Activated CD4-positive, alpha-beta T cell treated with anti-CD3 and anti-CD28 coated beads for 48 hours (primary cell): ENCODE results near the gene UBE2K.
"Not testable (repeated sequence)": the region's sequence is repeated elsewhere in the genome, so short reads cannot be mapped to it uniquely, and the experiment has no call there.

Experiments
- DNase-seq: peaks from one replicate; pipeline ENCODE4 v3.0.0-alpha.2; 2020

Gene UBE2K

DNA sequence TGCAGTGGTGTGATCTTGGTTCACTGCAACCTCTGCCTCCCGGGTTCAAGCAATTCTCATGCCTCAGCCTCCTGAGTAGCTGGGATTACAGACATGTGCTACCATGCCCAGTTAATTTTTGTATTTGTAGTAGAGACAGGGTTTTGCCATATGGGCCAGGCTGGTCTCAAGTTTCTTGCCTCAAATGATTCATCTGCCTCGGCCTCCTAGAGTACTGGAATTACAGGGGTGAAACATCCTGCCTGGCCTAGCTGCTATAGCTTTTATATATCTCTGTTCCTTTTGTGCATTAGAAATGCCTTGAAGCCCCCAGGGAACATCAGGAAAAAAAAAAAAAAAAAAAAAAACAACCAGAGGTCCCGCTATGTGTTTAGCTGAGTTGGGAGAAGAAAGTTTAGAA, 34.8 kb downstream of the UBE2K start:
- no peak for DNase-seq

DNA sequence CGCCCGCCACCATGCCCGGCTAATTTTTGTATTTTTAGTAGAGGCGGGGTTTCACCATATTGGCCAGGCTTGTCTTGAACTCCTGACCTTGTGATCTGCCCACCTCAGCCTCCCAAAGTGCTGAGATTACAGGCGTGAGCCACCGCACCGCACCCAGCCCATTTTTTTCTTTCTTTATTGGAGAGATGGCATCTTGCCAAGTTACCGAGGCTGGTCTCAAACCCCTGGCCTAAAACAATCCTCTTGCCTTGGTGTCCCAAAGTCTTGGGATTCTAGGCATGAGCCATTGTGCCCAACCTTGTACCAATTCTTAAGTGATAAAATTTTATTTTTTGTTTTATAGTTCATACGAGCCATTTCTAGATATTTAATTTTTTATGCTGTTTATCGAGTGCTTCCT, 41.7 kb downstream of the UBE2K start:
- not testable (repeated sequence) for DNase-seq

DNA sequence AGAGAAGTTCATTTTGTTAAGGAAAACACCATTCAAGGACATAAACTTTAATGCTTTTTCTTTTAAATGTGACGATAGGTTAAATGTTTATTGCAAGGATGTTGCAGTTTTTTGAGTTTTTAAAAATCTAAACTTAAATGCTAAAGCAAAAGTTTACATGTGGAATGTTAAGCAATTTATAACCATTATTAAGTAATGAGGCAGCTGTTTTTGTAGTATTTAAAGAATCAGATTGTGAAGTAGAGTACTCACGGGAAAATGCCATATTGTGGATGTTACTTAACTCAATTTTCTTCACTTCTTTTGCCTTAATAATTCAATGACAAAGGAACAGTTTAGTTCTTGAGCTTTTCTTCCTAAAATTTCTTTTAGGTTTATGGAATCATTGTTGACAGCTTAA, 43.5 kb downstream of the UBE2K start:
- DNase-seq: no peak

DNA sequence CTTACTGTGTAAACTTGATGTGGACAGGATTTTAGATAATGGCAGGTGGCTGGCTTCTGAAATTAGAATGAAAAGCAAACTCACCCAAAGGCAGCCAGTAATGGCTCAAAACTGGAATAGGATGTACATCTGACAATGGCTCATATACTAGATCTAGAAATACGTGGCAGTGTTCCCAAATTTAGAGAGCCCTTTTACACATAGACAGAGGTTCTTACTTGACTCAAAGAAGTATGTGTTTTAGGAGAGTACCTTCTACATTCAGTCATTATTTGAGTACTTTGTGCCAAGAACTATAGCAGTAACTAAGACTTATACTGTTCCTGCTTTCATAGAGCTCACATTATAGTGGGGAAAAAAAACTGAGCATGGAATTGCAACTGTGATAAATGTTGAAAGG, 48.0 kb downstream of the UBE2K start:
- DNase-seq: no peak

DNA sequence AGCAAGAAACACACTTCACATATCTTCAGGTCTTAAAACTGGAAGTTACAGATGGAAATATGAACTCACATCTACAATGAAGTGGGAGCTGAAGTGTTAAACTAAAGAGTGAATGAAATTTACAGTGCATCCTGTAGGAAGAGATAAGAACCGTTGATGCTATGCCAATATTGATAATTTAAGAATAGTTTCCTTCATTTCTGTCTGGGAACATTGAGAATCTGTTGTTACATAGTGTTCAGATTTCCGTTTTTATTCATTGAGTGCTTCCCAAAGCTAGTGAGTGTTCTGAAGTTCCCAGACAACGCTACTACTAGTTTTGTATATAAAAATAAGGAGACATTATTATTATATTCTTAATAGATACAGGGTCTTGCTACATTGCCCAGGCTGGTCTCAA, 52.3 kb downstream of the UBE2K start:
- DNase-seq: no peak

DNA sequence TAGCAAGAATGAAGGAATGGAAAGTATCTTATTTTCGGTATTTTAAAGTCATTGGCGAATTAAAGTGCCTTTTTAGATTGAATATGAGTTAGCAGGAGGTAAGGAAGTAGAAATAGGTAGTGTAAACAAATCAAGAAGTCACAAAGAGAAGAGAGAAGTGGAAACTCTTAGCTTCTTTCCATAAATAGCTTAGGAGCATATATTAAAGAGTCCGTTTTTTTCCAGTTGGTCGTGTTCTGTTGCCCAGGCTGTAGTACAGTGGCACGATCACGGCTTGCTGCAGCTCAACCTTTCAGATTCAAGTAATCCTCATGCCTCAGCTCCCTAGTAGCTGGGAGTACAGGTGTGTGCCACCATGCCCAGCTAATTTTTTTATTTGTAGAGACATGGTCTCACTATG, 56.4 kb downstream of the UBE2K start:
- DNase-seq: no peak

DNA sequence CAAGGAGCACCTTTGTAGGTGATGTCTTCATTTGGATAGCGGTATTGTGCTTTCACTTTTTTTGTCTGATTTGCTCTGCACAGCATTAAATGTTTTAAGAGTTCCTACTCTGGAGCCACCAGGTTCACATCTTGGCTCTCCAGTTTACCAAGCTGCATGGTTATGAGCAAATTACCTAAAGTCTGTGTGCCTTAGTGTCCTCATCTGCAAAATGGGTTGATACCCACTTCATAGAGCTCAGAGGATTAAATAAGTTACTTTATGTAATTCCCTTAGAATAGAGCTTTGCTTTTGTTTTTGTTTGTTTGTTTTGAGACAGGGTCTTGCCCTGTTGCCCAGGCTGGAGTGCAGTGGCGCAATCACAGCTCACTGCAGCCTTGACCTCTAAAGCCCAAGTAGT, 58.2 kb downstream of the UBE2K start:
- no peak for DNase-seq

DNA sequence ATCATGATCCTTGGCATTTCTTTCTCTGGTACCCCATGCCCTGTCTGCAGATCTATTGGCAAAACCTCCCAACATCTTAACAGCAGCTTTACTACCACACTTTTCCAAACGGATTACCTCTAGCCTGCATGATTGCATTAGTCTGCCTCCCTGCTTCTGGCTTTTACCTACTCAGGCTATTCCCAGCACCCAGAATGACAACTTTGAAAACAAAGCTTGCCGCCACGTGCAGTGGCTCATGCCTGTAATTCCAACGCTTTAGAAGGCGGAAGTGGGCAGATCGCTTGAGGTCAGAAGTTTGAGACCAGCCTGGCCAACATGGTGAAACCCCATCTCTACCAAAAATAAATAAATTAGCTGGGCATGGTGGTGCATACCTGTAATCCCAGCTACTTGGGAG, 60.2 kb downstream of the UBE2K start:
- no peak for DNase-seq

DNA sequence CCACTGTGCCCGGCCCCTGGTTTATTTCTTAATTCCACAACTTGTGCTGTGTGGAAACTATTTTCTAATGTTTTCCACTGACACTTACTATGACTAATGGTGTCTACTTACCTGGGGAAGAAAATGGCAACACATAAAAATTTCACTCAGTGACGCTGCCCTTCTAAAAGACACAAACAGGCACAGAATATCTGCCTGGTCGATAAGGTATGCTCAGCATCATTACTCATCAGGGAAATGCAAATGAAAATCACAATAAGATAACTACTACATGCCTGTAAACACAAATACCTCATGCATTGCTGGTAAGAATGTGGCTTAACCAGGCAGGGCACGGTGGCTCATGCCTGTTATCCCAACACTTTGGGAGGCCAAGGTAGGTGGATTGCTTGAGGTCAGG, 61.6 kb downstream of the UBE2K start:
- no peak for DNase-seq

DNA sequence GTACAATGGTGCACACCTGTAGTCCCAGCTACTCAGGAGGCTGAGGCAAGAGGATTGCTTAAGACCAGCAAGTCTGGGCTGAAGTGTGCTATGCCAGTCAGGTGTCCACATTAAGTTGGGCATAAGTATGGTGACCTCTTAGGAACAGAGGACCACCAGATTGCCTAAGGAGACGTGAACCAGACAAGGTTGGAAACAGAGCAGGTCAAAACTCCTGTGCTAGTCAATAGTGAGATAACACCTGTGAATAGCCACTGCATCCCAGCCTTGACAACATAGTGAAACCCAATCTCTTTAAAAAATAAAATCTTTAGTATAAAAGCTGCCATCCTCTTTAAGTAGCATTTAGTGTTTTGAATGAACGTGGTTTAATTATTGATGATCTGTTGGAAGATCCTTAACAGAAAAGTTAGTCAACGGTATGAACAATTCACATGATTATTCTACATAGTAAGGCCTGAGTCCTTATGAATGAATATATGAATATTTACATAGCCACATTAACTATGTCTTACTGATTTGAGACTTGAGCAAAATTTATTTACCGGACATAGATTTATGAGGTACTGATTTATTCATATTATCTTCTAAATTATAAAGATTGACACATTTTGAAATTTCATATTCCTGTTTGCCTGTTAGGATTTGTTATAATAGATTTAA, 63.2 kb downstream of the UBE2K start:
- DNase-seq: no peak

DNA sequence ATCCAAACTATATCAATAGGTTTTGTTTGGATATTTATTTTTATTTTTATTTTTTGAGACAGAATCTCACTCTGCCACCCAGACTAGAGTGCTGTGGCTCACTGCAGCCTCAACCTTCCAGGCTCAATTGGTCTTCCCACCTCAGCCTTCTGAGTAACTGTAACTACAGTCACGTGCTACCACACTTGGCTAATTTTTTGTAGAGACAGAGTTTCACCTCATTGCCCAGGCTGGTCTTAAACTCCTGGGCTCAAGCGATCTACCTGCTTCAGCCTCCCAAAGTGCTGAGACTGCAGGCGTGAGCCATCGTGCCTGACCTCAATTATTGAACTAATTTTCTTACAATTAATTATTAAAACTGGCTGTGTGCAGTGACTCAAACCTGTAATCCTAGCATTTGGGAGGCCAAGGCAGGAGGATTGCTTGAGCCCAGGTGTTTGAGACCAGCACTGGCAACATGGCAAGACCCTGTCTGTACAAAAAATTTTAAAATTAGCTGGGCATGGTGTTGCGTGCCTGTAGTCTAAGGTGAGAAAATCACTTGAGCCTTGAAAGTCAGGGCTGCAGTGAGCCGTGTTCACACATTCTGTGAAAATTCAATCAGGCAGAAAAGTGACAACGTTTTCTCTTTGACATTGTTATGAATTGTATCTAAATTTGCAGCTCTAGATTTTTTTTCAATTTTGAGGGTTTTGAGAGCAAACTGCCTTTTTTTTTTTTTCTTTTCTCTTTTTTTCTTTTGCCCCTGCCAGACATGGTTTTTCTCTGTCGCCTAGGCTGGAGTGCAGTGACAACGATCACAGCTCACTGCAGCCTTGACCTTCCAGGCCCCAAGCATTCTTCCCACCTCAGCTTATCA, 66.0 kb downstream of the UBE2K start:
- no peak for DNase-seq

DNA sequence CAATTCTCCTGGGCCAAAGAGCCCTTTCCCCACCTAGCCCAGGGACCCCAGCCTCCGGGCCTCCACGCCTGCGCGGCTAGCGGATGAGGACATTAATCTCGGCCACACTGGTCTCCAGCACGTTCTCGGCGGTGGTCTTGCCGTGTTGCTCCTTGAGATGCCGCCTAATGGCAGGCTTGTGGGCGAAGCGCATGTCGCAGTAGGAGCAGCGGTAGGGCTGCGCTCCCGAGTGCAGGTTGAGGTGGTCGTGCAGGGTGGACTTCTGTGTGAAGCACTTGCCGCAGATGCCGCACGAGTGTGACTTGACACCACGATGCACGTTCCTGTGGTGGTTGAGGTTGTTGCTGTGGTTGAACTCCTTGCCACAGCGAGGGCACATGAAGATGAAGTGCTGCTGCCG, 72.1 kb downstream of the UBE2K start:
- no peak for DNase-seq

DNA sequence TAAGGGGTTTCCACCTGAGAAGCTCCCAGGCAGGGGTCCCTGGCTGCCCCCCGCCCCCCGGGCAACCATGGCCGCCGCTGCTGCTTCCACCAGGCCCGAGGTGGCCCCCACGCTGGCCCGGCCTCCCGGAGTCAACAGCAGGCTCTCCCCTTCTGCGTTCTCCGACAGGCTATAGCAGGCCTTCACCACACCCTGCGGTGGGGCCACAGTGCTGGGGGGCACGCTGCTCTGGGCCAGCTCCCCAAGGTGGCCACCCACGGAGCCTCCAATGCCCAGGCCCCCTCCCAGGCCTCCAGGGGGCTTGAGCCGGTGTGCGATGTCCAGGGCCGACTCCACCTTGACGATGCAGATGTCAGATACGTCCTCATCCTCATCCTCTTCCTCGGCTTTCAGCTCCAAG, 72.5 kb downstream of the UBE2K start:
- DNase-seq: no peak

DNA sequence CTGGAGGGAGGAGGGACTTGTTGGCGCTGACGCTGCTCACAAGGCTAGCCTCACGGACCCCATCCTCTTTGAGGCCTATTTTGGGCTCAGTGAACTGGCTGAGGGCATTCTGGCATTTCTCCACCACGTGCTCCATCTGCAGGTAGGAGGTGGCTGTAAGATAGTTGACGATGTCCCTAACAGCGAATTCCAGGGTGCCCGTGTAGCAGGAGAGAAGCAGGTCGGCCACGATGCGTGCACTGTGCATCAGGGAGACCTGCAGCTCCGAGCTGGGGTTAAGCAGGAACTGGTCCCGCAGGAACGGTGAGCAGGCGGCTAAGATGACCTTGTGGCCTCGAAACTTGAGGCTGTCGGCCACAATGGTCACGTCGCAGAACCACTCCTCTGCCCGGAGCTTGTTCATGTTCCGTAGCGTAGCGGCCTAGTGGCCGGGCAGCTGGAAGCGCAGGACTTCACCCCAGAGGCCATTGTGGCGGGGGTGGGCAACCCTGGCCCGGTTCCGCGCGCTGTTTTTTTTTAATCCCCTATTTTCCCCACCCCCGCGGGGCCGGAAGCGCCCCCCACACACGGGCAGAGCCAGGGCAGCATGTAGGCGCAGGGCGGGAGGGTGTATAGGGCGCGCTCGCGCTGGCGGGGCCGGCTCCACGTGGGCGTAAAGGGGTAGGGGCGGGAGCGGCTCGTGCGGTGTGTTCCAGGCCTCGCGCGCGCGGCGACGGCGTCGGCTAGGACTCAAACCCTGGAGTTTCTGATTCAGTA, 73.2 kb downstream of the UBE2K start:
- no peak for DNase-seq

DNA sequence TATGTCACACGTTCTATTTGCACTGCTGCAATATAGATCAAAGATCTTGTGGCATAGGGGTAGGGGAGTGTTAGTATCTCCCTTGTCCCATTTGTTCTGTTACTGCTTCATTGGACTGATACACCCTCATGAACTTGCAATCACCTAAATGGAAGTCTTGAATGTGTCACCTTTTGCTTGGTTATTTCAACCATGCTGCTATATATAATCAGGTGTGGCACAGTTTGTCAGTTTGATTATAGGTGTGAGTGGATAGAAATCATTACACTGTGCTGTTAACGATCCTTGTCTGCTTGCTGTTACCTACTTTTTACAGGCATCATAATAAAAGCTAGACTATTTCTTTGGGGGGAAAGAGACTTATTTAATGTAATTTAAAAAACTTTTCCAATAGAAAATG, 84.1 kb downstream of the UBE2K start:
- DNase-seq: not testable (repeated sequence)

DNA sequence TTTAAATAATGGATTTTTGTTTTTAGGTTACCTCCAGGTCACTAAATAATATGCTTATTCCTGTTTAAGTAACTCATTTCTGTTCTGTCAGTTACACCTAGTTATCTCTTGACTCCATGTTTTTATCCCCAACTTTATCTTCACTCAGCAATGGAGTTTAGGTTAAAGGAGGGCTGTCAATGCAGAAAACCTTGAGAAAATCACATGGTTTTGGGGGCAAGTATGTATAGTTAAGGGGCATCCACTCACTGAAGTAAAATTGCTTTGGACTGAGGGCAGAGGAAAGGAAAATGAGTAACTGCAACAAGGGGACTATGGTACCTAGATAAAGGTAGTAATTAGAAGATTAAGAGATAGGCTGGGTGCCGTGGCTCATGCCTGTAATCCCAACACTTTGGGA, 87.1 kb downstream of the UBE2K start:
- DNase-seq: no peak

DNA sequence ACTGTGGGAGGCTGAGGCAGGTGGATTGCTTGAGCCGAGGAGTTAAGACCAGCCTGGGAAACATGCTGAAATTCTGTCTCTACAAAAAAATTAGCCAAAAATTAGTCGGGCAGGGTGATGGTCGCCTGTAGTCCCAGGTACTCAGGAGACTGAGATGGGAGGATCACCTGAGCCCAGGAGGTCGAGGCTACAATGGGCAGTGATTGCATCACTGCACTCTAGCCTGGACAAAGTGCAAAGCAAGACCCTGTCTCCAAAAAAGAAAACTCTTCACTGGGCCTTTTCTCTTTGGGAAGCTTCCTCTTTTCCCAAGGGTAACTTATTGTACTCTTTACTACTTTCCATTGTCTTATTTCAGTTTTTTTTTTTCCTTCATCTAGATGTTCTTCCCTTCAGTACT, 88.9 kb downstream of the UBE2K start:
- no peak for DNase-seq

DNA sequence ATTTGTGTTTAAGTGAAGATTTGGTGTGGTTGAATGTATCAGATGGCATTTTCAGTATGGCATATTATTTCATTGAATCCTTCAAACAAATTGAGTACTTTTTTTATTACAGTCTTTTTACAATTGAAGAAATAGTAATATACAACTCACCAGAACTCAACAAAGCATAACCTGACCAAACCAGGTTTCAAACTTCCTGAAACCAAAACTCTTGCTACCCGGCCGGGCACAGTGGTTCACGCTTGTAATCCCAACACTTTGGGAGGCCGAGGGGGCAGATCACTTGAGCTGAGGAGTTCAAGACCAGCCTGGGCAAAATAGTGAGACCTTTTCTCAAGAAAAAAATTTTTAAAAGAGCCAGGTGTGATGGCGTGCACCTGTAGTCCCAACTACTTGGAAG, 94.2 kb downstream of the UBE2K start:
- no peak for DNase-seq

DNA sequence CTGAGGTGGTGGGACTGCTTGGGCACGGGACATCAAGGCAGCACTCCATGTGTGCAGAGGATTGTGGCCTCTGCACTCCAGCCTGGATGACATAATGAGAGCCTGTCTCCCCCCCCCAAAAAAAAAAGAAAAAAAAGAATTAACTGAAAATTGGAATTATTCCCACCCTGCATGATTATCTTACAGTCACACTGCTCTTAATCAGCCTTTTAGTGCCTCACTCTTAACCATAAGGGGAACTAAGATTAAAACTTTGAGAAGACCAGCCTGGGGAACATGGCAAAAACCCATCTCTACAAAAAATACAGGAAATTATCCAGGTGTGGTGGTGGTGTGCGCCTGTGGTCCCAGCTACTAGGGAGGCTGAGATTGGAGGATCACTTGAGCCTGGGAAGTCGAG, 94.6 kb downstream of the UBE2K start:
- no peak for DNase-seq

DNA sequence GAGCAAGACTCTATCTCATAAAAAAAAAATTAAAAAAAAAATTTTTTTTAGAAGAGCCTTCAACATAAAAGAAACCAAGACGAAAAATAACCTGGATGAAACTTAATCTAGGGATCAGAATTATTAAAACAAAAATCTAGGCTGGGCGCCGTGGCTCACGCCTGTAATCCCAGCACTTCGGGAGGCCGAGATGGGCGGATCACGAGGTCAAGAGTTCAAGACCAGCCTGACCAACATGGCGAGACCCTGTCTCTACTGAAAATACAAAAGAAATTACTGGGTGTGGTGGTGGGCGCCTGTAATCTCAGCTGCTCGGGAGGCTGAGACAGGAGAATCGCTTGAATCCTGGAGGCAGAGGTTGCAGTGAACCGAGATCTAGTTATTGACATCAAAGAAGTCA, 95.0 kb downstream of the UBE2K start:
- not testable (repeated sequence) for DNase-seq

DNA sequence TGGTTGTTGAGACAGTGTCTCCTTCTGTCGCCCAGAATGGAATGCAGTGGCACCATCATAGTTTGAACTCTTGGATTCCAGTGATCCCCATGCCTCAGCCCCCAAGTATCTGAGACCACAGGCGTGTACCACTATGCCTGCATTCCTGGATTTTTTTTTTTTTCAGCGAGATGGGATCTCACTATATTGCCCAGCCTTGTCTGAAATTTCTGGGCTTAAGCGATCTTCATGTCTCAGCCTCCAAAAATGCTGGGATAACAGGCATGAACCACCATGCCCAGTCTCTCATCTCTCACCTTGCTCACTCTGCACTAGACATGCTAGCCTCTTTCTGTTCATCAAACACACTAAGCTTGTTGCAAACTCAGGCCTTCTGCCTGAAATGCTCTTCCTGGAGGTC, 104.1 kb downstream of the UBE2K start:
- DNase-seq: no peak

DNA sequence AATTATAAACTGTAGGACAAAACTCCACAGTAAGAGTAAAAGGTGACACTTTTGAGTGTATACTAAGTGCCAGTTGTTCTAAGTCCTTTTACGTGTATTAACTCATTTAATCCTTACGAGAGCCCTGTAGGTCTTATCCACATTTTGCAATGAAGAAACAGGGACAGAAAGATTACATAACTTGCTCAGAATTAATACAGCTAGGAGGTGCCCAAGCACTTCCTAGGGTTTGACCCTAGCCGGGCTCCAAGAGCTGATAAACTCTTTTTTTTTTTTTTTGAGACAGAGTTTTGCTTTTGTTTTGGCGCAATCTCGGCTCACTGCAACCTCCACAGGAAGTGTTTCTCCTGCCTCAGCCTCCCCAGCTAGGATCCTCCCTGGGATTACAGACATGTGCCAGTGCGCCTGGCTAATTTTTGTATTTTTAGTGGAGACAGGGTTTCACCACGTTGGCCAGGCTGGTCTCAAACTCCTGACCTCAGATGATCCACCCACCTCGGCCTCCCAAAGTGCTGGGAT, 110.4 kb downstream of the UBE2K start:
- DNase-seq: no peak

DNA sequence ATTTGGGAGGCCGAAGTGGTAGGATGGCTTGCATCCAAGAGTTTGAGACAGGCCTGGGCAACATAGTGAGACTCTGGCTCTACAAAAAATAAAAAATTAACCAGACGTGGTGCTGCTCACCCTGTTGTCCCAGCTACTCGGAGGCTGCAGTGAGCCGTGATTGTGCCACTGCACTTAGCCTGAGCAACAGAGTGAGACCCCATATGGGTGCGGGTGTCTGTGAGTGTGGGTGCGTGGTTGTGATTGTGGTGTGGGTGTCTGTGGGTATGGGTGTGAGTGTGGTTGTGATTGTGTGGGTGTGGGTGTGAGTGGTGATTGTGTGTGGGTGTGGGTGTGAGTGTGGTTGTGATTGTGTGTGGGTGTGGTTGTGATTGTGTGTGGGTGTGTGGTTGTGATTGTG, 114.6 kb downstream of the UBE2K start:
- DNase-seq: peak; percentile 22

DNA sequence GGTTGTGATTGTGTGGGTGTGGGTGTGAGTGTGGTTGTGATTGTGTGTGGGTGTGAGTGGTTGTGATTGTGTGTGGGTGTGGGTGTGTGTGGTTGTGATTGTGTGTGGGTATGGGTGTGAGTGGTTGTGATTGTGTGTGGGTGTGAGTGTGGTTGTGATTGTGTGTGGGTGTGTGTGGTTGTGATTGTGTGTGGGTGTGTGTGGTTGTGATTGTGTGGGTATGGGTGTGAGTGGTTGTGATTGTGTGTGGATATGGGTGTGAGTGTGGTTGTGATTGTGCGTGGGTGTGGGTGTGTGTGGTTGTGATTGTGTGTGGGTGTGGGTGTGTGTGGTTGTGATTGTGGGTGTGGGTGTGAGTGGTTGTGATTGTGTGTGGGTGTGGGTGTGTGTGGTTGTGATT, 115.1 kb downstream of the UBE2K start:
- DNase-seq: not testable (repeated sequence)
